22Rv1 (cell line): ENCODE results near the gene USP13.

Experiments used
- H3K27ac ChIP-seq: fragments of 450-650 bp; 2 replicates; pipeline ENCODE4 v1.5.1; 2017
- CTCF ChIP-seq: fragments of 450-650 bp; IDR thresholded peaks from 2 replicates; pipeline ENCODE4 v1.5.1; 2017; ENCODE audit warnings: mild to moderate bottlenecking
- ZFX ChIP-seq: fragments of 450-650 bp; IDR thresholded peaks from 2 replicates; pipeline ENCODE4 v1.6.1; 2017; ENCODE audit warnings: antibody characterized with exemption, borderline replicate concordance

USP13 gene

GRCh38 chr3:179687967-179688535 lies 35.2 kb downstream of the USP13 start:
- TF ChIP-seq CTCF (no peak), ZFX (no peak)
- no peak overlapping the region for H3K27ac ChIP-seq

GRCh38 chr3:179688850-179689249 lies 36.0 kb downstream of the USP13 start:
- TF ChIP-seq CTCF, result no peak
- no peak for TF ChIP-seq ZFX
- no peak overlapping the region for H3K27ac ChIP-seq

- TF ChIP-seq CTCF, result no peak
- no peak for TF ChIP-seq ZFX
- H3K27ac ChIP-seq, result no peak overlapping the region
Observed at GRCh38 chr3:179694731-179695130, 41.9 kb downstream of the USP13 start.

GRCh38 chr3:179695672-179696313 lies 43.0 kb downstream of the USP13 start:
- no peak for TF ChIP-seq CTCF
- no peak for TF ChIP-seq ZFX
- H3K27ac ChIP-seq, result no peak overlapping the region

- TF ChIP-seq CTCF (no peak), ZFX (no peak)
- no peak overlapping the region for H3K27ac ChIP-seq
Observed at GRCh38 chr3:179697736-179698332, 45.0 kb downstream of the USP13 start.

- TF ChIP-seq CTCF (no peak), ZFX (no peak)
- H3K27ac ChIP-seq, result no peak overlapping the region
Observed at GRCh38 chr3:179700716-179701115, 47.9 kb downstream of the USP13 start.

GRCh38 chr3:179701176-179701827 lies 48.5 kb downstream of the USP13 start:
- H3K27ac ChIP-seq, result no peak overlapping the region
- TF ChIP-seq CTCF (no peak), ZFX (no peak)
